Pancreas (tissue), 10 donors: Measurements from ENCODE around the gene RHOBTB1. TPM values are rescaled to one million over a fixed set of nuclear protein-coding genes. Genes with fewer than 3 reads are reported as not detected.

Source experiments
- ATAC-seq, 4 donors: fragments of 200-7000 bp; cut with Tn5 transposase; one replicate each; pipeline versions ENCODE4 v1.8.0 to v1.9.1; 2020; ENCODE audit warnings: mild to moderate bottlenecking in 4 of 4, moderate library complexity in 4 of 4
- DNase-seq, 6 donors: peaks; one replicate each; pipeline ENCODE4 v3.0.0-alpha.2; 2020
- FAIRE-seq: peaks from 2 replicates; lab custom pipeline; 2012; peaks lifted over from hg19 to GRCh38; lab: Jason Lieb, UNC
- H3K27ac ChIP-seq, 4 donors: fragments of 200-600 bp; sonication (generic); 1 replicate in 3 of 4; 2 replicates in 1 of 4; pipeline versions ENCODE4 v1.5.0 to v1.8.0; 2020
- H3K27me3 ChIP-seq, 4 donors: fragments of 200-600 bp; one replicate each; pipeline ENCODE4 v1.8.0; 2021
- H3K36me3 ChIP-seq, 3 donors: fragments of 200-600 bp; sonication (generic) in 1 of 3; one replicate each; pipeline versions ENCODE4 v1.5.0 to v1.8.0; 2020 to 2021
- H3K4me1 ChIP-seq, 3 donors: fragments of 200-600 bp; one replicate each; pipeline ENCODE4 v1.8.0; 2021
- H3K4me3 ChIP-seq, 4 donors: fragments of 200-600 bp; sonication (generic) in 2 of 4; one replicate each; pipeline versions ENCODE4 v1.5.0 to v1.8.0; 2020 to 2021
- H3K9me3 ChIP-seq, 4 donors: fragments of 200-600 bp; one replicate each; pipeline ENCODE4 v1.8.0; 2021
- CTCF ChIP-seq, 4 donors: fragments of 200-600 bp; sonication (generic) in 3 of 4; IDR thresholded peaks; one replicate each; pipeline versions ENCODE4 v1.5.0 to v1.8.0; 2021; ENCODE audit warnings: antibody characterized with exemption in 4 of 4
- WGBS, 2 donors: extraction: QIAGEN DNeasy Blood & Tissue Kit; methylation state at CpG; one replicate each; pipeline ENCODE4 v1.1.7; 2013; 5-methylcytosine and 5-hydroxymethylcytosine counted together
- intact Hi-C, 3 donors: fragments of 100-400 bp; cut with DNase I; formaldehyde crosslinking; loops; one replicate each; pipeline versions ENCODE4 v1.11.1 to v1.14.2; 2022
- polyA plus RNA-seq, 2 donors: library from polyadenylated mRNA; stranded (reverse); fragments of 200-250 nt; gene quantifications; one replicate each; pipeline ENCODE4 v1.2.3, GENCODE V29; 2013
- total RNA-seq, 6 donors: library from RNA; stranded (reverse); fragmentation: NEBNext Ultra II Directional in 4 of 6; extraction: Animal tissue kit (Norgen Biotek cat#: 25700) in 4 of 6; gene quantifications; one replicate each; pipeline versions ENCODE4 v1.2.1 to v1.2.4, GENCODE V29; 2021 to 2023
- donor health status: healthy with polysubstance abuse.
- donor health status: DM: no; HTN: no; CAD: no; lungs with moderate emphysema.
- donor health status: DM: no; HTN: no; CAD: no.
- donor health status: control.
- donor health status: control.
- donor health status: Bipolar disorder and iron deficiency.
- donor health status: DM: yes; HTN: yes; CAD: no.
- donor health status: DM: no; HTN: no; CAD: no.
- donor health status: DM: no; HTN: no; CAD: no.
- donor health status: DM: yes; HTN: yes; CAD: no.

The RHOBTB1 gene
- total and polyA plus RNA-seq, 8 donors = 4.0 to 11.3 (median 7.0) TPM

- no peak for FAIRE-seq
- H3K4me3 ChIP-seq = no peak overlapping the region
- peaks cover 0 to 38% (median 24%) of the 10 kb centered on the region in 3 donors for H3K4me1 ChIP-seq
- intact Hi-C loops = no loop called here
- WGBS, 2 donors = 40 to 42% methylated on average over 7 of the region's 7 CpGs
- peak overlapping the region in 2 of 4 donors; percentile 47 to 53 for H3K27ac ChIP-seq
- H3K27me3 ChIP-seq = no peaks in the 10 kb centered on the region
- no peaks in the 10 kb centered on the region for H3K36me3 ChIP-seq
- no peaks in the 10 kb centered on the region for H3K9me3 ChIP-seq
- peak; percentile 77 to 81 (median 80) for ATAC-seq
- DNase-seq = peak in 2 of 6 donors; percentile 13 to 31
- TF ChIP-seq CTCF (IDR thresholded peaks at IDR 0.05) = no peak
These were observed 8.8 kb upstream of the RHOBTB1 start for GRCh38 chr10:60952846-60953220.

- no peak for FAIRE-seq
- Histone ChIP-seq H3K36me3 (no peaks in the 10 kb centered on the region), H3K27me3 (no peaks in the 10 kb centered on the region), H3K27ac (peak overlapping the region in 2 of 4 donors; percentile 47 to 53), H3K9me3 (no peaks in the 10 kb centered on the region), H3K4me3 (no peak overlapping the region), H3K4me1 (peaks cover 0 to 38% (median 24%) of the 10 kb centered on the region in 3 donors)
- peak in 1 of 4 donors; percentile 12 for ATAC-seq
- DNase-seq = no peak
- no peak for TF ChIP-seq CTCF (IDR thresholded peaks at IDR 0.05)
- 70 to 75% methylated on average over 3 of the region's 3 CpGs for WGBS, 2 donors
- intact Hi-C loops = no loop called here
These were observed 8.3 kb upstream of the RHOBTB1 start for GRCh38 chr10:60952067-60952845.

GRCh38 chr10:60951272-60951724 is 7.3 kb upstream of the RHOBTB1 start:
- ATAC-seq (peak in 1 of 4 donors; percentile 5), FAIRE-seq (peak; percentile 66), DNase-seq (no peak)
- Histone ChIP-seq H3K9me3 (no peaks in the 10 kb centered on the region), H3K4me3 (no peak overlapping the region), H3K27ac (no peak overlapping the region), H3K4me1 (peaks cover 0 to 33% (median 24%) of the 10 kb centered on the region in 3 donors), H3K27me3 (no peaks in the 10 kb centered on the region), H3K36me3 (no peaks in the 10 kb centered on the region)
- intact Hi-C loops = no loop called here
- TF ChIP-seq CTCF (IDR thresholded peaks at IDR 0.05) = no peak
- 61 to 67% methylated on average over 5 of the region's 5 CpGs for WGBS, 2 donors

- TF ChIP-seq CTCF (IDR thresholded peaks at IDR 0.05) = no peak
- H3K27ac ChIP-seq = no peak overlapping the region
- H3K4me1 ChIP-seq = peaks cover 0 to 23% (median 20%) of the 10 kb centered on the region in 3 donors
- FAIRE-seq (no peak), ATAC-seq (no peak), DNase-seq (no peak)
- H3K27me3 ChIP-seq = no peaks in the 10 kb centered on the region
- WGBS, 2 donors = 87 to 92% methylated on average over 3 of the region's 3 CpGs
- intact Hi-C loops = no loop called here
- H3K9me3 ChIP-seq = no peaks in the 10 kb centered on the region
- H3K4me3 ChIP-seq = no peak overlapping the region
- no peaks in the 10 kb centered on the region for H3K36me3 ChIP-seq
These were observed 6.3 kb upstream of the RHOBTB1 start for GRCh38 chr10:60950300-60950699.

- H3K4me3 ChIP-seq = no peak overlapping the region
- intact Hi-C loops = no loop called here
- no peak for ATAC-seq
- no peaks in the 10 kb centered on the region for H3K27me3 ChIP-seq
- no peaks in the 10 kb centered on the region for H3K36me3 ChIP-seq
- H3K9me3 ChIP-seq = no peaks in the 10 kb centered on the region
- no peak for DNase-seq
- TF ChIP-seq CTCF (IDR thresholded peaks at IDR 0.05) = no peak
- 94 to 97% methylated on average over 1 of the region's 1 CpG for WGBS, 2 donors
- peaks cover 0 to 15% (median 14%) of the 10 kb centered on the region in 3 donors for H3K4me1 ChIP-seq
- no peak for FAIRE-seq
- H3K27ac ChIP-seq = no peak overlapping the region
These were observed 4.9 kb upstream of the RHOBTB1 start for GRCh38 chr10:60948851-60949250.
